Naive thymus-derived CD4-positive, alpha-beta T cell (primary cell): ENCODE results near the gene PRKD1. TPM values are rescaled to one million over a fixed set of nuclear protein-coding genes. Genes with fewer than 3 reads are reported as not detected.

Experiments used
- ATAC-seq: fragments of 150-1000 bp; cut with Tn5 transposase; 2 replicates; pipeline ENCODE4 v1.10.0; 2021; ENCODE audit warnings: mild to moderate bottlenecking, moderate library complexity
- CTCF ChIA-PET: fragments of 350-600 bp; sonication (Branson Sonifier 250); formaldehyde crosslinking; loops from one replicate; lab custom pipeline; 2021; ENCODE audit warnings: antibody characterized with exemption; lab: Charles Lee
- POLR2A ChIA-PET: fragments of 350-600 bp; sonication (Branson Sonifier 250); formaldehyde crosslinking; loops from one replicate; lab custom pipeline; 2021; ENCODE audit warnings: antibody characterized with exemption, inconsistent platforms; lab: Charles Lee
- DNase-seq, 9 donors: peaks; one replicate each; pipeline versions ENCODE4 v3.0.0 to v3.0.0-alpha.2; 2020 to 2022; ENCODE audit warnings: mixed read lengths in 1 of 9
- H3K27ac ChIP-seq: one replicate; pipeline ENCODE4 v1.7.0; 2013; ENCODE audit warnings: mild to moderate bottlenecking, low read depth, low read length, moderate library complexity
- H3K27me3 ChIP-seq, 2 donors: one replicate each; pipeline ENCODE4 v1.7.0; 2013; ENCODE audit warnings: low read length in 2 of 2, mild to moderate bottlenecking in 2 of 2, moderate library complexity in 2 of 2; ENCODE audit not compliant: control insufficient read depth in 2 of 2, insufficient read depth in 2 of 2
- H3K36me3 ChIP-seq, 3 experiments: 1 replicate in 2 of 3; 2 replicates in 1 of 3; pipeline ENCODE4 v1.7.0; 2013; ENCODE audit warnings: low read length in 3 of 3, mild to moderate bottlenecking in 3 of 3, moderate library complexity in 1 of 3; ENCODE audit not compliant: insufficient read depth in 3 of 3, control insufficient read depth in 2 of 3
- H3K4me1 ChIP-seq, 2 donors: one replicate each; pipeline ENCODE4 v1.7.0; 2013; ENCODE audit warnings: low read length in 2 of 2, mild to moderate bottlenecking in 2 of 2, moderate library complexity in 1 of 2; ENCODE audit not compliant: control insufficient read depth in 2 of 2, insufficient read depth in 2 of 2
- H3K4me3 ChIP-seq: 2 replicates; pipeline ENCODE4 v1.7.0; 2013; ENCODE audit warnings: mild to moderate bottlenecking, low read length
- H3K9me3 ChIP-seq, 3 experiments: 1 replicate in 2 of 3; 2 replicates in 1 of 3; pipeline ENCODE4 v1.7.0; 2013; ENCODE audit warnings: low read length in 3 of 3; ENCODE audit not compliant: control insufficient read depth in 2 of 3
- H3K27ac Mint-ChIP-seq, 9 donors: one replicate each; pipeline ENCODE4 v1.8.0; 2020 to 2022; ENCODE audit warnings: mixed read lengths in 9 of 9, mild to moderate bottlenecking in 8 of 9, moderate library complexity in 5 of 9, inconsistent platforms in 2 of 9
- H3K27me3 Mint-ChIP-seq, 5 donors: one replicate each; pipeline ENCODE4 v1.8.0; 2021 to 2022; ENCODE audit warnings: mixed read lengths in 5 of 5, mild to moderate bottlenecking in 1 of 5
- H3K36me3 Mint-ChIP-seq, 5 donors: one replicate each; pipeline ENCODE4 v1.8.0; 2020 to 2022; ENCODE audit warnings: mixed read lengths in 5 of 5, mild to moderate bottlenecking in 3 of 5, inconsistent platforms in 1 of 5
- H3K4me1 Mint-ChIP-seq, 7 donors: one replicate each; pipeline ENCODE4 v1.8.0; 2020 to 2022; ENCODE audit warnings: mixed read lengths in 7 of 7, mild to moderate bottlenecking in 3 of 7, inconsistent platforms in 1 of 7
- H3K4me3 Mint-ChIP-seq, 10 donors: one replicate each; pipeline ENCODE4 v1.8.0; 2020 to 2022; ENCODE audit warnings: mild to moderate bottlenecking in 10 of 10, mixed read lengths in 10 of 10, moderate library complexity in 6 of 10, inconsistent platforms in 2 of 10
- H3K9me3 Mint-ChIP-seq, 11 donors: one replicate each; pipeline ENCODE4 v1.8.0; 2020 to 2022; ENCODE audit warnings: mixed read lengths in 11 of 11, mild to moderate bottlenecking in 4 of 11, inconsistent platforms in 1 of 11, moderate library complexity in 1 of 11
- intact Hi-C, 2 donors: fragments of 100-400 bp; cut with micrococcal nuclease; formaldehyde crosslinking; loops; one replicate each; pipeline ENCODE4 v1.15.1; 2023
- polyA plus RNA-seq, 2 donors: library from polyadenylated mRNA; unstranded; fragments of 300-500 nt; fragmentation: Illumina TruSeq; gene quantifications; one replicate each; pipeline ENCODE4 v1.2.3, GENCODE V29; 2021
- total RNA-seq, 6 experiments: library from RNA in 5 of 6; stranded (reverse) in 5 of 6; gene quantifications; 1 replicate in 5 of 6; 2 replicates in 1 of 6; pipeline ENCODE4 v1.2.3 and lab custom pipeline; 2021 to 2026

Gene PRKD1
- total and polyA plus RNA-seq, 7 experiments from 2014 or later, result not detected

DNA sequence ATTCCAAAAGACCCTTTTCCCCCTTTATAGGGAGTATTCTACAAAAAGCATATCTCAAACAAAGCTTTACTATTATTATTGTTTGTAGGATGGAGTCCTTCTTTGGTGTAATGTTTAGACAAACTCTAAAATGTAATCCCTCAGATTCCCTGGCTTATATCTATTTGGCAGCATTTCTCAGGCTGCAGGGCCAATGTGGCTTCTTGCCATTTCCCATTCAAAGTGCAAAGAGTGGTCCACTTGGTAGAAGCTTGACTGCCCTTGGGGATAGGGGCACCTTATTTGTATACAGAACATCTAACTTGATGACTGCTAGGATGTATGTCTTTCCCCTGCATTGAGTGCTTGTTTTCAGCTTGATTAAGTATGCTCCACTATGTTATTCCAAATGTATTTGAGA lies 242.7 kb downstream of the PRKD1 start:
- DNase-seq, result no peak
- no peaks in the 10 kb centered on the region for H3K36me3 Mint-ChIP-seq
- H3K4me3 Mint-ChIP-seq, result no peak overlapping the region
- no peaks in the 10 kb centered on the region for H3K4me1 Mint-ChIP-seq
- H3K27ac Mint-ChIP-seq, result no peak overlapping the region
- Histone ChIP-seq H3K9me3 (no peaks in the 10 kb centered on the region), H3K4me1 (no peaks in the 10 kb centered on the region), H3K36me3 (no peaks in the 10 kb centered on the region), H3K27me3 (no peaks in the 10 kb centered on the region), H3K27ac (no peak overlapping the region), H3K4me3 (no peak overlapping the region)
- POLR2A ChIA-PET, result no interaction called here
- peaks cover 0 to 30% (median 9%) of the 10 kb centered on the region in 11 donors for H3K9me3 Mint-ChIP-seq
- H3K27me3 Mint-ChIP-seq, result no peaks in the 10 kb centered on the region
- intact Hi-C loops, result no loop called here
- no peak for ATAC-seq
- CTCF ChIA-PET, result no interaction called here

DNA sequence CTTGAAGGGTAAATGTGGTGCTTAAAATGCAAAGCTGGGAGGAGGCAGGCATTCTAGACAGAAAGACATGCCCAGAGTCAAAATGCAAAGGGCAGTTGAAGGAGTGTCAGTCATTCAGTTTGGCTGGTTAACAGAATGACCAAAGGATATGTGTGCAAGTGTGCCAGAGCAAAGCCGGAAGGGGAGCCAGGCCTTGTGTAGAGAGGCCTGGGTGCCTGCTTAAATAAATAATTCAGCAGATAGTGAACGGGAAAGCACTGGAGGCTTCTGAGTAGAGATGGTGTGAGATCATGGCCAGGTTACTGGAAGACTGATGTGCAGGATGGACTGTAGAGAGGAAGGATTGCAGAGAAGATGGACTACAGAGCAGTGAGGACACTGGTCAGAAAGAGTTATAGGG lies 244.9 kb downstream of the PRKD1 start:
- no peaks in the 10 kb centered on the region for H3K27me3 ChIP-seq
- no peaks in the 10 kb centered on the region for H3K36me3 Mint-ChIP-seq
- intact Hi-C loops, result no loop called here
- CTCF ChIA-PET, result no interaction called here
- no peaks in the 10 kb centered on the region for H3K9me3 ChIP-seq
- peaks cover 0 to 16% (median 4%) of the 10 kb centered on the region in 11 donors for H3K9me3 Mint-ChIP-seq
- H3K4me1 Mint-ChIP-seq, result peaks cover 0 to 1% (median 0%) of the 10 kb centered on the region in 7 donors
- H3K27ac ChIP-seq, result no peak overlapping the region
- ATAC-seq (no peak), DNase-seq (no peak)
- H3K4me3 ChIP-seq, result no peak overlapping the region
- no peaks in the 10 kb centered on the region for H3K4me1 ChIP-seq
- H3K4me3 Mint-ChIP-seq, result no peak overlapping the region
- no peaks in the 10 kb centered on the region for H3K36me3 ChIP-seq
- POLR2A ChIA-PET, result no interaction called here
- no peak overlapping the region for H3K27ac Mint-ChIP-seq
- no peaks in the 10 kb centered on the region for H3K27me3 Mint-ChIP-seq

DNA sequence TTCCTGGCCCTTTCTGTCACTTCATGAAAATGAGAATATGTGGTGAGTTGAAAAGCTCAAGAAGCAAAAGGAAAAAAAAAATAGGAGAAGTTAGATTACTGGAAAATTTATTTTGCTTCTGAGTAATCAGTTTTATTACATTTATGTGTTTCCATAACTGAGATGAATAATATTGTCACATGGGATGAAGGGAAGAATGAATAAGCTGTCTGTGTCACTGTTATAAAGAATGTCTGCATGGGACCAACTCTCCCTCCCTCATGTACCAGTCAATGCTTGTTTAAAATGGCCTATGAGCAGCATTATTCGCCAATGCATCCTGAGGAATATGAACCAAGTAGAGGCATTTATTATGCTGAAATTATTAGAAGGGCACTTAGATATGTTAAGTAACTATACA lies 246.3 kb downstream of the PRKD1 start:
- Histone ChIP-seq H3K4me3 (no peak overlapping the region), H3K27ac (no peak overlapping the region), H3K36me3 (no peaks in the 10 kb centered on the region), H3K9me3 (no peaks in the 10 kb centered on the region), H3K27me3 (no peaks in the 10 kb centered on the region), H3K4me1 (no peaks in the 10 kb centered on the region)
- POLR2A ChIA-PET, result no interaction called here
- DNase-seq (no peak), ATAC-seq (no peak)
- CTCF ChIA-PET, result no interaction called here
- no peak overlapping the region for H3K4me3 Mint-ChIP-seq
- H3K9me3 Mint-ChIP-seq, result peaks cover 0 to 13% (median 4%) of the 10 kb centered on the region in 11 donors
- no peak overlapping the region for H3K27ac Mint-ChIP-seq
- no peaks in the 10 kb centered on the region for H3K27me3 Mint-ChIP-seq
- intact Hi-C loops, result no loop called here
- H3K36me3 Mint-ChIP-seq, result no peaks in the 10 kb centered on the region
- peaks cover 0 to 1% (median 0%) of the 10 kb centered on the region in 7 donors for H3K4me1 Mint-ChIP-seq

DNA sequence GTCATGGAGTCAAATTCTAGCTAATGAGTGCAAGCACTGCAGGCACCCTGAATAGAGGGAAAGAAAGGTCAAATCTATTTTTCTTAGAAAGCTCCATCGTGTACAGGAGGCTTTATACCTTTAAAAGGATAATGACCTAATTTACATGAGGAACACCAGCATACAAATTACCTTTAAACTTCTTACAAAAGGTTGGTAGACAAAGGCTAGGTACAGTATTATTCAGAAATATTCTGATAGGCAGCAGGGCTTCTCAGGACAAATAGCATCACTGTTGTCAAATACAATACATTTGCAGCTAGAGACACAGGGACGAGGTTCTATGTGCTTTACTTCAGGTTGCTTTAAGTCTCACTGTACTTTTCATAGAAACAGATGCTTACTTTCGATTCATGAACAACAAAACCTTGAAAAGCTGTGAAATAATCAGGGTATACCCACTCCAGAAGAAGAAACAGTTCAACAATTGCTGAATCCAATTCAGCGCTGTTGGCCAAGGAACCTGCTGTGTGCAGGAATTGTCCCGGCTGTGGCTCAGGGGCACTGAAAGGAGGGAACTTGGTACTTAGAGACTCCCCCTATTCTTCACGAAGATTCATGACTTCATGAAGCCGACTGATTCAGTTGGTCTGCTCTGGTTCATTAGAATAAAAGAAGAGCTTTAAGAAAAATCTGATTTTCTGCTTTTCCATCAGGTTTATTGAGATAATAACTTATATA lies 252.9 kb downstream of the PRKD1 start:
- intact Hi-C loops, result no loop called here
- POLR2A ChIA-PET, result no interaction called here

DNA sequence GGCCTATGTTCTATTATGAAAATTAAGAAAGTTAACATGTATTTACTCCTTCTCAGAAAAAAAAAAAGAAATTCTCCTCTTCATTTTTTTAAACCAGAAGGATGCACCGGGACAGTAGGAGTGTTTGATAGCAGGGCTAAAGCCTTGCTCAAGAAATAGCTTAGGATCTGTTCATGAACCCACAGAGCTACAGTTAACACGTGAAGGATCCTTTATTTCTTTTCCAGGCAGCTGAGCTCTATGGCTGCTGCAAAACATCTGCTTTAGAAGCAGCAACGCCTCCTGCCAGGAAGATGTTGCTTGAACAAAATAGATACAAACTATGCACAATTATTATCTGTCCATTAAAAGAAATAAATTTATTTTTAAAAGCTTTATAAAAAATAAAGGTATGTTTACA lies 254.8 kb downstream of the PRKD1 start:
- POLR2A ChIA-PET, result interaction anchor here (0.7 kb wide), 1 partner anchor 1172 kb away, joined by 5 read pairs; no protein-coding TSS in a partner anchor
- Mint-ChIP-seq H3K27me3 (no peaks in the 10 kb centered on the region), H3K36me3 (no peaks in the 10 kb centered on the region), H3K4me3 (no peak overlapping the region), H3K4me1 (no peaks in the 10 kb centered on the region), H3K27ac (no peak overlapping the region), H3K9me3 (peaks cover 0 to 10% (median 5%) of the 10 kb centered on the region in 11 donors)
- CTCF ChIA-PET, result no interaction called here
- no peak overlapping the region for H3K4me3 ChIP-seq
- H3K4me1 ChIP-seq, result no peaks in the 10 kb centered on the region
- DNase-seq (no peak), ATAC-seq (no peak)
- no peak overlapping the region for H3K27ac ChIP-seq
- no peaks in the 10 kb centered on the region for H3K27me3 ChIP-seq
- H3K9me3 ChIP-seq, result no peaks in the 10 kb centered on the region
- no peaks in the 10 kb centered on the region for H3K36me3 ChIP-seq
- intact Hi-C loops, result no loop called here

More for the DNA sequence above, 252.9 kb downstream of the PRKD1 start:
- Histone ChIP-seq H3K27ac (no peak overlapping the region), H3K9me3 (no peaks in the 10 kb centered on the region), H3K36me3 (no peaks in the 10 kb centered on the region), H3K27me3 (no peaks in the 10 kb centered on the region), H3K4me1 (no peaks in the 10 kb centered on the region), H3K4me3 (no peak overlapping the region)
- peaks cover 0 to 1% (median 0%) of the 10 kb centered on the region in 7 donors for H3K4me1 Mint-ChIP-seq
- ATAC-seq (no peak), DNase-seq (no peak)
- H3K36me3 Mint-ChIP-seq, result no peaks in the 10 kb centered on the region
- no peak overlapping the region for H3K4me3 Mint-ChIP-seq
- H3K27ac Mint-ChIP-seq, result no peak overlapping the region
- peaks cover 0 to 11% (median 5%) of the 10 kb centered on the region in 11 donors for H3K9me3 Mint-ChIP-seq
- CTCF ChIA-PET, result no interaction called here
- H3K27me3 Mint-ChIP-seq, result no peaks in the 10 kb centered on the region

DNA sequence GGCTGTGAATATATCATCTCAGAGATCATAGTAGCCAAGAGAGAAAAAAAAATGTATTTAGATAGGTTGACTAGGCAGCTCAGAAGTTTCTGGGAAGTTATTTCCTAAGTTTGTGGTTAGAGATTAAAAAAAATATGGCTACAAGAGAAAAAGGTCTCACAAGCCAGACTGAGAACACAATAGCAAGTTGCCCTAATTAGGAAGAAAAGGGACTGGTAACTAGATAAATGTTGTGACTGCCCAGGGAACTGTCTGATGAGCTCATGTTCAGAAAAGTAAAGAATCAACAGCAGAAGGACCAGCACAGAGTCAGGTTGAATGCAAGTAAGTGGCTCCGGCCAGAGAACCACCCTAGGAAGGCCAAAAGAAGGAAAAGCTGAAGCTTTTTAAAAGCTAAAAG lies 256.6 kb downstream of the PRKD1 start:
- ATAC-seq (no peak), DNase-seq (no peak)
- intact Hi-C loops, result no loop called here
- Histone ChIP-seq H3K4me1 (no peaks in the 10 kb centered on the region), H3K27ac (no peak overlapping the region), H3K27me3 (no peaks in the 10 kb centered on the region), H3K4me3 (no peak overlapping the region), H3K36me3 (no peaks in the 10 kb centered on the region), H3K9me3 (no peaks in the 10 kb centered on the region)
- no peaks in the 10 kb centered on the region for H3K4me1 Mint-ChIP-seq
- H3K4me3 Mint-ChIP-seq, result no peak overlapping the region
- H3K27ac Mint-ChIP-seq, result no peak overlapping the region
- ChIA-PET POLR2A (no interaction called here), CTCF (no interaction called here)
- H3K36me3 Mint-ChIP-seq, result no peaks in the 10 kb centered on the region
- peaks cover 0 to 9% (median 5%) of the 10 kb centered on the region in 11 donors for H3K9me3 Mint-ChIP-seq
- no peaks in the 10 kb centered on the region for H3K27me3 Mint-ChIP-seq

DNA sequence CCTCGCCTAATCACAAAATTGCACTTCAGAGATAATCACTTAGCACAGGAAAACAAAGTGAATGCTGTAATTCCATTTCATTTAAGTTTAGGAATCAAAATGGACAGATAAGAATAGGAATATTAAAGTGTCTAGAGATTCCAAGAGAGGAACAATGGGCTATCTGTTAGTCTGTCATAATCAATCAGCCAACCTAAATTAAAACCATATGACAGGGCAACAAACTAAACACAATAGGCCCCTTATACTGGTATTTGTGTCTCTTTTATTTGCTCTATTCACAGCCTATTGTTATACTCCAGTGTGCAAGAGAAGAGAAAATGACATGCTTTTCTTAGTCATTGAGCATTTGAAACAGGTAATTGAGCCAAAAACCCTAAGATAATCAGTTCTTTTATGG lies 259.4 kb downstream of the PRKD1 start:
- CTCF ChIA-PET, result no interaction called here
- ATAC-seq, result no peak
- no peak overlapping the region for H3K4me3 Mint-ChIP-seq
- Histone ChIP-seq H3K36me3 (no peaks in the 10 kb centered on the region), H3K27ac (no peak overlapping the region), H3K4me3 (no peak overlapping the region), H3K9me3 (no peaks in the 10 kb centered on the region), H3K27me3 (no peaks in the 10 kb centered on the region), H3K4me1 (no peaks in the 10 kb centered on the region)
- POLR2A ChIA-PET, result no interaction called here
- no peaks in the 10 kb centered on the region for H3K27me3 Mint-ChIP-seq
- no peaks in the 10 kb centered on the region for H3K4me1 Mint-ChIP-seq
- intact Hi-C loops, result no loop called here
- H3K9me3 Mint-ChIP-seq, result peaks cover 0 to 10% (median 1%) of the 10 kb centered on the region in 11 donors
- no peak for DNase-seq
- no peaks in the 10 kb centered on the region for H3K36me3 Mint-ChIP-seq
- no peak overlapping the region for H3K27ac Mint-ChIP-seq
